Activated naive CD4-positive, alpha-beta T cell treated with anti-CD3 and anti-CD28 coated beads, Interleukin-2, amount 50 U/mL, for 24 hours (primary cell): ENCODE data around the gene PDE4B.

ENCODE experiments used
- H3K27ac Mint-ChIP-seq: one replicate; pipeline ENCODE4 v1.8.0; 2021; ENCODE audit warnings: mild to moderate bottlenecking, mixed read lengths
- H3K27me3 Mint-ChIP-seq: one replicate; pipeline ENCODE4 v1.8.0; 2021; ENCODE audit warnings: mixed read lengths
- H3K36me3 Mint-ChIP-seq: one replicate; pipeline ENCODE4 v1.8.0; 2021; ENCODE audit warnings: mixed read lengths
- H3K4me1 Mint-ChIP-seq: one replicate; pipeline ENCODE4 v1.8.0; 2021; ENCODE audit warnings: mixed read lengths
- H3K4me3 Mint-ChIP-seq: one replicate; pipeline ENCODE4 v1.8.0; 2021; ENCODE audit warnings: mild to moderate bottlenecking, mixed read lengths
- H3K9me3 Mint-ChIP-seq: one replicate; pipeline ENCODE4 v1.8.0; 2021; ENCODE audit warnings: mixed read lengths

PDE4B gene

GRCh38 chr1:66197120-66197519 is 404.4 kb downstream of the PDE4B start:
- Mint-ChIP-seq H3K36me3 (no peaks in the 10 kb centered on the region), H3K27me3 (no peaks in the 10 kb centered on the region), H3K9me3 (no peaks in the 10 kb centered on the region), H3K4me1 (no peaks in the 10 kb centered on the region), H3K27ac (no peak overlapping the region), H3K4me3 (no peak overlapping the region)

DNA sequence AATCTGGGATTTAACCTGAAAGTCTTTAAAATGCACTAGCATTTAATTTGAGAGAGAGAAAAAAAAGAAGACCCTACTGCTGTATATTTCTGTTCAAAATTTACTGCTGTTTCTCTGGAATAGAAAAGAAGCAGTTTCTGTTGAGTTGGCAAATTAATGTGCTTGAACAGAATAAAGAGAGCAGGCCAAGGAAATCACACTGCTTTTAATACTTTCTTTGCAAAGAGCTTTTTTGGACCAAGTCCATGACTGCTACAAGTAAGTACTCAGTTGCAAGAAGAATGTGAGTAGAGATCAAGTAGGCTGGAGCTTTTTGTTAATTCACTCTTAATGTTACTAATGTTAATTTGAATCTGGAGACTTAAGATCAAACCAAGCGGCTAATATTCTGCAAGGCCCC is 405.1 kb downstream of the PDE4B start:
- H3K4me1 Mint-ChIP-seq, result no peaks in the 10 kb centered on the region
- no peaks in the 10 kb centered on the region for H3K9me3 Mint-ChIP-seq
- H3K27me3 Mint-ChIP-seq, result no peaks in the 10 kb centered on the region
- no peaks in the 10 kb centered on the region for H3K36me3 Mint-ChIP-seq
- no peak overlapping the region for H3K27ac Mint-ChIP-seq
- H3K4me3 Mint-ChIP-seq, result no peak overlapping the region

DNA sequence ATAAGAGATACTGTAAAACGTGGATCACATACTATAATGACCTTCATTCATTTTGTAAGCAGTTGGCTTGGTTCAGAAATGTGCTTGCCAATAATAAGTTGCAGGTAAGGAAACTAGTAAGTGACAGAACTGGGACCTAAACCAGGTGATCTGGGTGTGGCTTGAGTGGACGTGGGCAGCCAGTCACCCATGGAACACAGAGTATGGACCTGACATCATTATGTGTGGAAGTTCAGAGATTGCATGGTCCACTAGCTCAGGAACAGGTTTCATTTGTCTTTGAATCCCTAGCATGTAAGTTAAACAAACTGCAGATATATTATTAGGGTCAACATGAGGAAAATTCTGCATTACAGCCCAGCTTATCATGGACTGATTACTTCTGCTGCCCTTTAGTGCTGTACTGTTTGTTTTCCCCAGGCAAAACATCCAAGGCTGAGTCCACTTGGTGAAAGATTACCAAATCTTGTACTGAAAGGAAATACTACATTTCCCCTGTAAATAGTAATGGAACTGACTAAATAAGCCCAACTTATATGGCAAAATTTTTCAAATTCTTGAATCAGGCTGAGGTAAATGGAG is 414.0 kb downstream of the PDE4B start:
- H3K27me3 Mint-ChIP-seq, result peaks cover 9% of the 10 kb centered on the region
- H3K4me3 Mint-ChIP-seq, result no peak overlapping the region
- H3K36me3 Mint-ChIP-seq, result peaks cover 5% of the 10 kb centered on the region
- no peak overlapping the region for H3K27ac Mint-ChIP-seq
- H3K9me3 Mint-ChIP-seq, result peaks cover 15% of the 10 kb centered on the region
- H3K4me1 Mint-ChIP-seq, result no peaks in the 10 kb centered on the region

DNA sequence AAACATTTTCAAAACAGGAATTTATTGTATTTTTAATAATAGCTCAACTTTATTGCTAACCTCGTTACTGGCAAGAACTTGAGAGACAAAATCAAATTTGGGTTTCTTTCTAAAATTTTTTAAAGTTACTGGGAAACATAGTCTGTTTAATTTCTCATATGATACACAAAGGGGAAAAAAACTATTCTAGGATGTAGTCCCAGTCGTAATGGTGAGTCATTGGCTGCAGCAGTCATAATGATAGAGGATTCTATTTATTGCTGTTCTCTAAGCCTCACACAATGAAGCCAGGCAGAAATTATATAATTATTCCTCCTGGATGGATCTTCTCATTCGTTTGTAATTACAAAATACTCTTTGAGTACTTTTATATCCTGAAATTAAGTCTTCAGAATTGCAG is 414.8 kb downstream of the PDE4B start:
- H3K4me3 Mint-ChIP-seq, result no peak overlapping the region
- no peaks in the 10 kb centered on the region for H3K4me1 Mint-ChIP-seq
- no peak overlapping the region for H3K27ac Mint-ChIP-seq
- H3K27me3 Mint-ChIP-seq, result peaks cover 9% of the 10 kb centered on the region
- peaks cover 5% of the 10 kb centered on the region for H3K36me3 Mint-ChIP-seq
- H3K9me3 Mint-ChIP-seq, result peaks cover 15% of the 10 kb centered on the region

- H3K27ac Mint-ChIP-seq, result no peak overlapping the region
- H3K36me3 Mint-ChIP-seq, result peaks cover 3% of the 10 kb centered on the region
Measured at GRCh38 chr1:66208632-66209031, 415.9 kb downstream of the PDE4B start.

GRCh38 chr1:66210635-66211244 is 418.0 kb downstream of the PDE4B start:
- Mint-ChIP-seq H3K9me3 (peaks cover 4% of the 10 kb centered on the region), H3K27ac (no peak overlapping the region), H3K4me3 (no peak overlapping the region), H3K36me3 (no peaks in the 10 kb centered on the region), H3K4me1 (peaks cover 16% of the 10 kb centered on the region), H3K27me3 (peaks cover 3% of the 10 kb centered on the region)

More at GRCh38 chr1:66208632-66209031, 415.9 kb downstream of the PDE4B start:
- no peak overlapping the region for H3K4me3 Mint-ChIP-seq
- H3K9me3 Mint-ChIP-seq, result peaks cover 10% of the 10 kb centered on the region
- no peaks in the 10 kb centered on the region for H3K4me1 Mint-ChIP-seq
- H3K27me3 Mint-ChIP-seq, result peaks cover 5% of the 10 kb centered on the region

GRCh38 chr1:66211521-66211920 is 418.8 kb downstream of the PDE4B start:
- no peaks in the 10 kb centered on the region for H3K36me3 Mint-ChIP-seq
- H3K9me3 Mint-ChIP-seq, result peaks cover 4% of the 10 kb centered on the region
- H3K27me3 Mint-ChIP-seq, result no peaks in the 10 kb centered on the region
- no peak overlapping the region for H3K4me3 Mint-ChIP-seq
- no peak overlapping the region for H3K27ac Mint-ChIP-seq
- peaks cover 16% of the 10 kb centered on the region for H3K4me1 Mint-ChIP-seq

DNA sequence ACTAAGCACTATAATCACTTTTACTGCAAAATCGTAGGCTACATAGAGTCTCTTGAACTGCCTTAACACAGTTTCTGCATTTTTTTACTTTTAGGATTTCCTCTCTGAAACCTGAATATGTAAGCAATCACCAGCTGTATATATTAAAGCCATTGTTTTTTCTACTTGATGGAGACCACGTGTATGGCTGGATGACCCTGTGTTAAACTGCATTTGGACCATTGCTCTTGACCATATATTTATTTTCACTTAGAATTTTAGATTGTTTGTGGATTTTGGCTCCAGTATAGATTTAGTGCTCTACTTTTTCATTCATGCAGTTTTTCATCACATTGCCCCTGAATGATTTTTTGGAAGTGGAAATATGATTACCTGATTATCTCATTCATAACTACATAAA is 420.8 kb downstream of the PDE4B start:
- Mint-ChIP-seq H3K27ac (no peak overlapping the region), H3K27me3 (no peaks in the 10 kb centered on the region), H3K4me3 (no peak overlapping the region), H3K4me1 (peaks cover 16% of the 10 kb centered on the region), H3K9me3 (peaks cover 4% of the 10 kb centered on the region), H3K36me3 (no peaks in the 10 kb centered on the region)

GRCh38 chr1:66214901-66215300 is 422.2 kb downstream of the PDE4B start:
- peaks cover 16% of the 10 kb centered on the region for H3K4me1 Mint-ChIP-seq
- peaks cover 4% of the 10 kb centered on the region for H3K9me3 Mint-ChIP-seq
- H3K27ac Mint-ChIP-seq, result peak overlapping the region; percentile 2
- H3K4me3 Mint-ChIP-seq, result no peak overlapping the region
- no peaks in the 10 kb centered on the region for H3K27me3 Mint-ChIP-seq
- no peaks in the 10 kb centered on the region for H3K36me3 Mint-ChIP-seq

DNA sequence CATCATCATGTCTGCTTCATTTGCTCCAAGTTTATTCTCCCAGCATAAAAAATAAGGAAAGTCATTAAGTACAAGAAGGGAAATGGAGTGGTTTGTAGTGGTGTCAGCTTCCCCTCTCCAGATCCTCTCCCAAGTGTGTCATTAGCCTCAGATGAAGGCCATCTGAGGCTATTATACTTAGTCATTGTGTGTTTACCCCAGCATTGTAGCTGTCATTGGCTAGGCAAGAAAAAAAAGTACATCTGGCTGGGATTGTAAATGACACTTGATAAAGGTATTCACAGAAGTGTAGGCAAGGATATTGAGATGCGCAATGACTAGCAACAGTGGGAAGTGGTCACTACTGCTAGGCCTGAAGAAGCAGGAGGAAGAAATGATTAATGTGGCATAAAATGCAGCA is 424.3 kb downstream of the PDE4B start:
- Mint-ChIP-seq H3K4me1 (peaks cover 16% of the 10 kb centered on the region), H3K27ac (no peak overlapping the region), H3K9me3 (peaks cover 4% of the 10 kb centered on the region), H3K36me3 (no peaks in the 10 kb centered on the region), H3K27me3 (no peaks in the 10 kb centered on the region), H3K4me3 (no peak overlapping the region)

- Mint-ChIP-seq H3K36me3 (no peaks in the 10 kb centered on the region), H3K27me3 (no peaks in the 10 kb centered on the region), H3K4me3 (no peak overlapping the region), H3K9me3 (peaks cover 4% of the 10 kb centered on the region), H3K27ac (no peak overlapping the region), H3K4me1 (peaks cover 16% of the 10 kb centered on the region)
Measured at GRCh38 chr1:66217561-66217960, 424.9 kb downstream of the PDE4B start.

GRCh38 chr1:66220477-66220876 is 427.8 kb downstream of the PDE4B start:
- Mint-ChIP-seq H3K27me3 (no peaks in the 10 kb centered on the region), H3K27ac (no peak overlapping the region), H3K4me3 (no peak overlapping the region), H3K4me1 (peaks cover 2% of the 10 kb centered on the region), H3K9me3 (peaks cover 3% of the 10 kb centered on the region), H3K36me3 (no peaks in the 10 kb centered on the region)

- H3K4me1 Mint-ChIP-seq, result no peaks in the 10 kb centered on the region
- H3K27me3 Mint-ChIP-seq, result peaks cover 1% of the 10 kb centered on the region
- H3K27ac Mint-ChIP-seq, result no peak overlapping the region
- H3K36me3 Mint-ChIP-seq, result no peaks in the 10 kb centered on the region
- H3K9me3 Mint-ChIP-seq, result no peaks in the 10 kb centered on the region
- H3K4me3 Mint-ChIP-seq, result no peak overlapping the region
Measured at GRCh38 chr1:66223681-66224080, 431.0 kb downstream of the PDE4B start.

- Mint-ChIP-seq H3K4me3 (no peak overlapping the region), H3K27ac (no peak overlapping the region), H3K36me3 (no peaks in the 10 kb centered on the region), H3K27me3 (peaks cover 1% of the 10 kb centered on the region), H3K4me1 (peaks cover 5% of the 10 kb centered on the region), H3K9me3 (no peaks in the 10 kb centered on the region)
Measured at GRCh38 chr1:66226985-66227384, 434.3 kb downstream of the PDE4B start.

DNA sequence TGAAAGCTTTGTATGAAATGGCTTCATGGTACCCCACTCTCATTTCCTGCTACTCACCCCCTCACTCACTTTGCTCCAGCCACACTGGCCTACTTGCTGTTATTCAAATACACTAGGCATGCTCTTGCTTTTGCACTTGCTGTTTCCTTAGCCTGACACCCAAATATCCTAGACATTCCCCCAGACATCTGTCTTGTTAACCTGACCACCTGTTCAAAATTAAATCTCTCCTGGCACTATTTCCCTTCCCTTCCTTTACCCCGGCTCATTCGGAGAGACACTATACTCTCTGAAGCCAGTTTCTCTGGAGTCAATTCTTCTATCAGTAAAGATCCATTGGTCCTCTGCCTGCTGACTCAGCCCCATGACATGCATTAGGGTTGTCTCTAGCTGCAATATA is 435.3 kb downstream of the PDE4B start:
- Mint-ChIP-seq H3K9me3 (no peaks in the 10 kb centered on the region), H3K36me3 (no peaks in the 10 kb centered on the region), H3K27me3 (peaks cover 1% of the 10 kb centered on the region), H3K4me3 (no peak overlapping the region), H3K27ac (no peak overlapping the region), H3K4me1 (peaks cover 5% of the 10 kb centered on the region)

- H3K4me1 Mint-ChIP-seq, result peaks cover 5% of the 10 kb centered on the region
- H3K9me3 Mint-ChIP-seq, result no peaks in the 10 kb centered on the region
- no peak overlapping the region for H3K4me3 Mint-ChIP-seq
- no peak overlapping the region for H3K27ac Mint-ChIP-seq
- H3K27me3 Mint-ChIP-seq, result peaks cover 3% of the 10 kb centered on the region
- H3K36me3 Mint-ChIP-seq, result no peaks in the 10 kb centered on the region
Measured at GRCh38 chr1:66231217-66231616, 438.5 kb downstream of the PDE4B start.
